ENCODE results near the gene S100A10. TPM values are rescaled to one million over a fixed set of nuclear protein-coding genes. Genes with fewer than 3 reads are reported as not detected.

Gene S100A10
- total RNA-seq, 1 experiment from 2014 or later = 2,143 TPM

DNA sequence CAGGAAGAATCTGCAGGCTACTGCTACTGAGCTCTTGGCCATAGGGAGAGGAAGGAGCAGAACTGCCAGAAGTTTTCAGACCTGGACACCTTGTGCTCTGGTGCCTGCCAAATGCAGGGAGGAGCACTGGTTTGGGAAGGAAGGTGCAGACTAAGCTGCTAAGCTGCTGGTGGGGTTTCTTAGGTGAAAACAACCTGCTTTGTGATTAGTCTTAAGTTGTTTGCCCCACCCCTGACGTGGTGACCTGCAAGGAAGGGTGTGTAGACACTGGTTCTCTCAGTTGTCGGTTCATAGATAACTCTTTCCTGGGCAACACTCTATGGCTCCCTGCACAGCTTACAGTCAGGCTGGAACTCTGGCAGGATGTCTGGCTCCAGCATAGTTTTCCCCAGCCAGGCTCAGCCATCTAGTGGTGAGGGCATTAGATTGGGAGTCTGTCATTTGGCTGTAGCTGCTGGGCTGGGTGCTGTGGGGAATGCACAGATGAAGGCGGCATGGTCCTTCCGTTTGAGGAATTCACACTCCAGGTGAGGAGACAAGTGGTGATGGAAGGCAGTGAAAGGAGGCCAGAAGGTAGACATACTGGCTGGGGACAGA lies 10.3 kb upstream of the S100A10 start:
- BruUV-seq (replicated peaks) = no TSS peak
- POLR2A ChIA-PET = no interaction called here
- peak in 1 of 2 experiments; percentile 46 for DNase-seq
- TF ChIP-seq, protein P1, sequence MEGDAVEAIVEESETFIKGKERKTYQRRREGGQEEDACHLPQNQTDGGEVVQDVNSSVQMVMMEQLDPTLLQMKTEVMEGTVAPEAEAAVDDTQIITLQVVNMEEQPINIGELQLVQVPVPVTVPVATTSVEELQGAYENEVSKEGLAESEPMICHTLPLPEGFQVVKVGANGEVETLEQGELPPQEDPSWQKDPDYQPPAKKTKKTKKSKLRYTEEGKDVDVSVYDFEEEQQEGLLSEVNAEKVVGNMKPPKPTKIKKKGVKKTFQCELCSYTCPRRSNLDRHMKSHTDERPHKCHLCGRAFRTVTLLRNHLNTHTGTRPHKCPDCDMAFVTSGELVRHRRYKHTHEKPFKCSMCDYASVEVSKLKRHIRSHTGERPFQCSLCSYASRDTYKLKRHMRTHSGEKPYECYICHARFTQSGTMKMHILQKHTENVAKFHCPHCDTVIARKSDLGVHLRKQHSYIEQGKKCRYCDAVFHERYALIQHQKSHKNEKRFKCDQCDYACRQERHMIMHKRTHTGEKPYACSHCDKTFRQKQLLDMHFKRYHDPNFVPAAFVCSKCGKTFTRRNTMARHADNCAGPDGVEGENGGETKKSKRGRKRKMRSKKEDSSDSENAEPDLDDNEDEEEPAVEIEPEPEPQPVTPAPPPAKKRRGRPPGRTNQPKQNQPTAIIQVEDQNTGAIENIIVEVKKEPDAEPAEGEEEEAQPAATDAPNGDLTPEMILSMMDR (IDR thresholded peaks at IDR 0.05; ENCODE audit: insufficient read depth in 1 of 2, low read depth in 1 of 2, low read length in 1 of 2, severe bottlenecking in 1 of 2, unreplicated experiment in 1 of 2) = peak in 1 of 2 experiments; percentile 60
- H3K27ac Mint-ChIP-seq (ENCODE audit: unreplicated experiment) = no peak overlapping the region
- no peaks in the 10 kb centered on the region for H3K9me3 ChIP-seq
- intact Hi-C loops (cut with micrococcal nuclease; ENCODE audit: unreplicated experiment) = no loop called here
- no peaks in the 10 kb centered on the region for H3K36me3 ChIP-seq (ENCODE audit: control insufficient read depth, insufficient read depth, low read length)
- no peak overlapping the region for H3K4me3 Mint-ChIP-seq (ENCODE audit: unreplicated experiment)
- H3K36me3 Mint-ChIP-seq (ENCODE audit: insufficient read depth, unreplicated experiment) = peaks cover 6% of the 10 kb centered on the region
- H3K9me3 Mint-ChIP-seq (ENCODE audit: unreplicated experiment) = no peaks in the 10 kb centered on the region
- H3K4me3 ChIP-seq (ENCODE audit: low read depth, low read length) = no peak overlapping the region
- no peaks in the 10 kb centered on the region for H3K27me3 Mint-ChIP-seq (ENCODE audit: insufficient read depth, unreplicated experiment)
- peaks cover 38% of the 10 kb centered on the region for H3K4me1 Mint-ChIP-seq (ENCODE audit: low read depth, unreplicated experiment)
- H3K4me1 ChIP-seq = peaks cover 29% of the 10 kb centered on the region
- CTCF ChIA-PET = interaction anchor here (0.6 to 7.9 kb wide), 10 partner anchors 9 to 95 kb away, joined by 3 to 249 read pairs (median 6); partner anchors contain the start of gene THEM4
- no peaks in the 10 kb centered on the region for H3K27me3 ChIP-seq (replicated peaks; ENCODE audit: control insufficient read depth, insufficient read depth, low read length)

DNA sequence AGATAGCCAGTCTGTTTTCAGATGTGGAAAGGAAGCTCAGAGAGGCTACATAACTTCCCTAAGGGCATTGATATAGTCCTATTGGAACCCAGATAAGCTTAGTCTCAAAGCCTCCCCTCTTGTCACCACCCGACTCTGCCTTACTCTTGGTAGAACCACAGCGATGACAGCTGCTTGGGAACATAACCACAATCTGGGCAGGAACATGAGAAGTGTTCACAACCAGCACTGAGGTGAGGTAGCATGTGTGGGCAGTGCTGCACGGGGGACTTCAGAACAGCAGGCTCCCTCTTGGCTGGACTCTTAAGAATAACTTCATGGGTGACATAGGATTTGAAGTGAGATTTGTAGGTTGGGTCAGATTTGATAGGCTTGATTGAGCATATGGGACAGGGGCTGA lies 9.3 kb upstream of the S100A10 start:
- Histone ChIP-seq H3K9me3 (no peaks in the 10 kb centered on the region), H3K4me3 (ENCODE audit: low read depth, low read length) (no peak overlapping the region), H3K36me3 (ENCODE audit: control insufficient read depth, insufficient read depth, low read length) (no peaks in the 10 kb centered on the region), H3K4me1 (peaks cover 39% of the 10 kb centered on the region), H3K27me3 (replicated peaks; ENCODE audit: control insufficient read depth, insufficient read depth, low read length) (no peaks in the 10 kb centered on the region)
- BruUV-seq (replicated peaks) = no TSS peak
- TF ChIP-seq, protein P1 (IDR thresholded peaks at IDR 0.05; ENCODE audit: insufficient read depth in 1 of 2, low read depth in 1 of 2, low read length in 1 of 2, severe bottlenecking in 1 of 2, unreplicated experiment in 1 of 2) = no peak
- ChIA-PET POLR2A (no interaction called here), CTCF (interaction anchor here (1.2 to 7.9 kb wide), 4 partner anchors 10 to 68 kb away, joined by 3 to 249 read pairs (median 66); no protein-coding TSS in a partner anchor)
- Mint-ChIP-seq H3K4me1 (ENCODE audit: low read depth, unreplicated experiment) (peaks cover 43% of the 10 kb centered on the region), H3K27ac (ENCODE audit: unreplicated experiment) (no peak overlapping the region), H3K9me3 (ENCODE audit: unreplicated experiment) (no peaks in the 10 kb centered on the region), H3K4me3 (ENCODE audit: unreplicated experiment) (no peak overlapping the region), H3K36me3 (ENCODE audit: insufficient read depth, unreplicated experiment) (peaks cover 6% of the 10 kb centered on the region), H3K27me3 (ENCODE audit: insufficient read depth, unreplicated experiment) (no peaks in the 10 kb centered on the region)
- intact Hi-C loops (cut with micrococcal nuclease; ENCODE audit: unreplicated experiment) = no loop called here
- no peak for DNase-seq

DNA sequence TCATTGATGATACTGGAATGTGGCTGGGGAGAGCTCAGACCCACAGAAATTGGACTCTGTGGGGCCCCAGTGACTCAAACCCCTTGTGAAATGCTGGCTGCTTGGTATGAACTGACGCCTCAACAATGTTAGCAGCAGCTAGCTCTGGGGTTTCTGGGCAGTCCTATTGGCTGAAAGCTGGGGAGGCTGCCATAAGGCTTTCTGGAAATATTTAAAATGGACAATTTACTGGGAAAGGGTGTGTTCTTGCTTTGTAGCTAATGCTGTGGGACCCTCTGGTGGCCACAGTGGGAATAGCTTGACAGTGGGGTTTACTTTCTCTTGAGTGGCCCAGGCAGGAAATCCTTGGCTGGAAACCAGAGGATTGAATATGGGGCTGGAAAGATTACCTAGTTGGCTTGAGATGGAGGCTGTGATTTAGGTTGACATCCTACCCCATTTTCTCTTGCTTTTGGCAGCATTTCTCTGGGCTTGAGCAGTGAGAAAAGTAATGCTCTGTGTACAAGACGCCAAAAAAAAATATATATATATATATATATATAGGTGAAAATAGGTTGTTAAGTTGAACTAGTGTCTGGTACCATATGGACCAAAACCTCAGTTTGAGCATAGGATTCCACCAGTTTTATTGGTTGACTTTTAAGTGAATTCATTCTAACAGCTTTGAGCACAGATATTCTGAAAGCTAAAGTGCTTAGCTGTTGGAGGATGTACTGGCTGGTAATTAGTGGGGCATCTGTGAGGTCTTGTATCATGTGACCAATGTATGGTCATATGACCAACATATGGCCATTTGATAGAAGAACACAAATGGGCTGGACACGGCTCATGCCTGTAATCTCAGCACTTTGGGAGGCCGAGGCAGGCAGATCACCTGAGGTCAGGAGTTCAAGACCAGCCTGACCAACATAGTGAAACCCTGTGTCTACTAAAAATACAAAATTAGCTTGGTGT lies 8.2 kb upstream of the S100A10 start:
- POLR2A ChIA-PET = interaction anchor here (0.6 to 2.3 kb wide), 9 partner anchors 10 to 38 kb away, joined by 3 to 20 read pairs (median 4); no protein-coding TSS in a partner anchor
- intact Hi-C loops (cut with micrococcal nuclease; ENCODE audit: unreplicated experiment) = loop anchor here (1.0 kb wide), 6 partner anchors 10 to 113 kb away; no protein-coding TSS in a partner anchor
- CTCF ChIA-PET = interaction anchor here (0.7 to 7.9 kb wide), 22 partner anchors 9 to 457 kb away, joined by 3 to 249 read pairs (median 4); partner anchors contain the start of gene THEM4
- BruUV-seq (replicated peaks) = no TSS peak
- H3K9me3 Mint-ChIP-seq (ENCODE audit: unreplicated experiment) = no peaks in the 10 kb centered on the region
- TF ChIP-seq, protein P1 (IDR thresholded peaks at IDR 0.05; ENCODE audit: insufficient read depth in 1 of 2, low read depth in 1 of 2, low read length in 1 of 2, severe bottlenecking in 1 of 2, unreplicated experiment in 1 of 2) = peak; percentile 92 to 94
- Histone ChIP-seq H3K36me3 (ENCODE audit: control insufficient read depth, insufficient read depth, low read length) (no peaks in the 10 kb centered on the region), H3K9me3 (no peaks in the 10 kb centered on the region), H3K4me1 (peaks cover 45% of the 10 kb centered on the region), H3K4me3 (ENCODE audit: low read depth, low read length) (no peak overlapping the region), H3K27me3 (replicated peaks; ENCODE audit: control insufficient read depth, insufficient read depth, low read length) (no peaks in the 10 kb centered on the region)
- H3K4me3 Mint-ChIP-seq (ENCODE audit: unreplicated experiment) = no peak overlapping the region
- DNase-seq = peak; percentile 89 to 91
- peak overlapping the region; percentile 82 for H3K27ac Mint-ChIP-seq (ENCODE audit: unreplicated experiment)
- peaks cover 49% of the 10 kb centered on the region for H3K4me1 Mint-ChIP-seq (ENCODE audit: low read depth, unreplicated experiment)
- no peaks in the 10 kb centered on the region for H3K27me3 Mint-ChIP-seq (ENCODE audit: insufficient read depth, unreplicated experiment)
- peaks cover 6% of the 10 kb centered on the region for H3K36me3 Mint-ChIP-seq (ENCODE audit: insufficient read depth, unreplicated experiment)

Data from Caco-2 (cell line).